Astrocyte (in vitro differentiated cells and primary cell): Measurements from ENCODE around the gene SDF2L1. TPM values are rescaled to one million over a fixed set of nuclear protein-coding genes. Genes with fewer than 3 reads are reported as not detected.

Experiments used
- DNase-seq: peaks from one replicate; pipeline ENCODE4 v3.0.0-alpha.2; 2010; ENCODE audit warnings: low read depth
- FAIRE-seq: peaks from 2 replicates; lab custom pipeline; 2011; peaks lifted over from hg19 to GRCh38; lab: Jason Lieb, UNC
- H2AFZ ChIP-seq: 2 replicates; pipeline ENCODE4 v1.6.0; 2012; ENCODE audit warnings: low read depth, low read length, inconsistent platforms
- H3K27ac ChIP-seq: 2 replicates; pipeline ENCODE4 v1.5.1; 2011; ENCODE audit warnings: low read depth, low read length, inconsistent platforms
- H3K27me3 ChIP-seq: 2 replicates; pipeline ENCODE4 v1.6.0; 2011; ENCODE audit warnings: low read length, inconsistent platforms; ENCODE audit not compliant: insufficient read depth
- H3K36me3 ChIP-seq: 2 replicates; pipeline ENCODE4 v1.5.1; 2011; ENCODE audit warnings: low read length, inconsistent platforms; ENCODE audit not compliant: insufficient read depth
- H3K4me1 ChIP-seq: 2 replicates; pipeline ENCODE4 v1.5.1; 2011; ENCODE audit warnings: low read length, inconsistent platforms; ENCODE audit not compliant: insufficient read depth
- H3K4me2 ChIP-seq: 2 replicates; pipeline ENCODE4 v1.6.0; 2012; ENCODE audit warnings: low read length, inconsistent platforms
- H3K4me3 ChIP-seq: 2 replicates; pipeline ENCODE4 v1.5.1; 2011; ENCODE audit warnings: low read depth, mild to moderate bottlenecking, low read length, inconsistent platforms; ENCODE audit not compliant: insufficient read depth
- H3K79me2 ChIP-seq: 2 replicates; pipeline ENCODE4 v1.6.0; 2012; ENCODE audit warnings: mild to moderate bottlenecking, low read length, inconsistent platforms; ENCODE audit not compliant: insufficient read depth
- H3K9ac ChIP-seq: 2 replicates; pipeline ENCODE4 v1.6.0; 2012; ENCODE audit warnings: mild to moderate bottlenecking, low read length, inconsistent platforms
- H3K9me3 ChIP-seq: 2 replicates; pipeline ENCODE4 v1.5.1; 2012; ENCODE audit warnings: low read depth, mild to moderate bottlenecking, low read length, inconsistent platforms; ENCODE audit not compliant: insufficient read depth
- H4K20me1 ChIP-seq: 2 replicates; pipeline ENCODE4 v1.6.0; 2012; ENCODE audit warnings: low read length, inconsistent platforms; ENCODE audit not compliant: insufficient read depth
- H3K27ac Mint-ChIP-seq: one replicate; pipeline ENCODE4 v1.8.0; 2021; ENCODE audit warnings: mild to moderate bottlenecking, mixed read lengths; ENCODE audit not compliant: unreplicated experiment
- H3K27me3 Mint-ChIP-seq: one replicate; pipeline ENCODE4 v1.8.0; 2021; ENCODE audit warnings: low read depth, mixed read lengths; ENCODE audit not compliant: unreplicated experiment
- H3K36me3 Mint-ChIP-seq: one replicate; pipeline ENCODE4 v1.8.0; 2021; ENCODE audit warnings: low read depth, mixed read lengths; ENCODE audit not compliant: unreplicated experiment
- H3K4me1 Mint-ChIP-seq: one replicate; pipeline ENCODE4 v1.8.0; 2021; ENCODE audit warnings: low read depth, mixed read lengths; ENCODE audit not compliant: unreplicated experiment
- H3K4me3 Mint-ChIP-seq: one replicate; pipeline ENCODE4 v1.8.0; 2021; ENCODE audit warnings: mild to moderate bottlenecking, moderate library complexity, mixed read lengths; ENCODE audit not compliant: unreplicated experiment
- H3K9me3 Mint-ChIP-seq: one replicate; pipeline ENCODE4 v1.8.0; 2021; ENCODE audit warnings: mild to moderate bottlenecking, mixed read lengths; ENCODE audit not compliant: unreplicated experiment
- EZH2 ChIP-seq: IDR thresholded peaks from 2 replicates; pipeline ENCODE4 v1.6.1; 2012; ENCODE audit warnings: mild to moderate bottlenecking, low read length, inconsistent platforms; ENCODE audit not compliant: insufficient read depth
- total RNA-seq: library from RNA; stranded (reverse); gene quantifications from 2 replicates; pipeline ENCODE4 v1.2.1, GENCODE V29; 2021
- TF ChIP-seq, protein P1 (sequence below): IDR thresholded peaks from 2 replicates; pipeline ENCODE4 v1.5.1; 2011; ENCODE audit warnings: low read depth, mild to moderate bottlenecking, inconsistent platforms, low read length, moderate library complexity; ENCODE audit not compliant: insufficient read depth

The SDF2L1 gene
- total RNA-seq, 1 donor from 2014 or later: 49.5 TPM

GRCh38 chr22:21679383-21679782, 37.3 kb downstream of the SDF2L1 start:
- Histone ChIP-seq H3K27me3 (no peaks in the 10 kb centered on the region), H4K20me1 (peaks cover 14% of the 10 kb centered on the region), H3K4me2 (no peak overlapping the region), H3K9ac (no peak overlapping the region), H2AFZ (no peak overlapping the region), H3K36me3 (peaks cover 5% of the 10 kb centered on the region), H3K4me1 (peaks cover 4% of the 10 kb centered on the region), H3K27ac (no peak overlapping the region), H3K4me3 (no peak overlapping the region), H3K79me2 (no peaks in the 10 kb centered on the region), H3K9me3 (no peaks in the 10 kb centered on the region)
- H3K9me3 Mint-ChIP-seq: no peaks in the 10 kb centered on the region
- TF ChIP-seq, protein P1, sequence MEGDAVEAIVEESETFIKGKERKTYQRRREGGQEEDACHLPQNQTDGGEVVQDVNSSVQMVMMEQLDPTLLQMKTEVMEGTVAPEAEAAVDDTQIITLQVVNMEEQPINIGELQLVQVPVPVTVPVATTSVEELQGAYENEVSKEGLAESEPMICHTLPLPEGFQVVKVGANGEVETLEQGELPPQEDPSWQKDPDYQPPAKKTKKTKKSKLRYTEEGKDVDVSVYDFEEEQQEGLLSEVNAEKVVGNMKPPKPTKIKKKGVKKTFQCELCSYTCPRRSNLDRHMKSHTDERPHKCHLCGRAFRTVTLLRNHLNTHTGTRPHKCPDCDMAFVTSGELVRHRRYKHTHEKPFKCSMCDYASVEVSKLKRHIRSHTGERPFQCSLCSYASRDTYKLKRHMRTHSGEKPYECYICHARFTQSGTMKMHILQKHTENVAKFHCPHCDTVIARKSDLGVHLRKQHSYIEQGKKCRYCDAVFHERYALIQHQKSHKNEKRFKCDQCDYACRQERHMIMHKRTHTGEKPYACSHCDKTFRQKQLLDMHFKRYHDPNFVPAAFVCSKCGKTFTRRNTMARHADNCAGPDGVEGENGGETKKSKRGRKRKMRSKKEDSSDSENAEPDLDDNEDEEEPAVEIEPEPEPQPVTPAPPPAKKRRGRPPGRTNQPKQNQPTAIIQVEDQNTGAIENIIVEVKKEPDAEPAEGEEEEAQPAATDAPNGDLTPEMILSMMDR: no peak
- no peak for TF ChIP-seq EZH2
- no peaks in the 10 kb centered on the region for H3K27me3 Mint-ChIP-seq
- no peak overlapping the region for H3K4me3 Mint-ChIP-seq
- FAIRE-seq (no peak), DNase-seq (no peak)
- peaks cover 27% of the 10 kb centered on the region for H3K36me3 Mint-ChIP-seq
- H3K27ac Mint-ChIP-seq: no peak overlapping the region
- peaks cover 4% of the 10 kb centered on the region for H3K4me1 Mint-ChIP-seq

GRCh38 chr22:21680830-21681565, 38.9 kb downstream of the SDF2L1 start:
- H3K4me1 Mint-ChIP-seq: peaks cover 4% of the 10 kb centered on the region
- Histone ChIP-seq H2AFZ (no peak overlapping the region), H3K9me3 (no peaks in the 10 kb centered on the region), H3K4me1 (peaks cover 4% of the 10 kb centered on the region), H3K27ac (no peak overlapping the region), H3K36me3 (no peaks in the 10 kb centered on the region), H3K79me2 (no peaks in the 10 kb centered on the region), H3K4me3 (no peak overlapping the region), H4K20me1 (peaks cover 14% of the 10 kb centered on the region), H3K27me3 (no peaks in the 10 kb centered on the region), H3K4me2 (no peak overlapping the region), H3K9ac (no peak overlapping the region)
- no peaks in the 10 kb centered on the region for H3K9me3 Mint-ChIP-seq
- DNase-seq (no peak), FAIRE-seq (no peak)
- no peaks in the 10 kb centered on the region for H3K27me3 Mint-ChIP-seq
- peaks cover 24% of the 10 kb centered on the region for H3K36me3 Mint-ChIP-seq
- TF ChIP-seq, protein P1: no peak
- no peak for TF ChIP-seq EZH2
- H3K4me3 Mint-ChIP-seq: no peak overlapping the region
- no peak overlapping the region for H3K27ac Mint-ChIP-seq
